ENCODE measurements around the gene SLC13A4.

The SLC13A4 gene

DNA sequence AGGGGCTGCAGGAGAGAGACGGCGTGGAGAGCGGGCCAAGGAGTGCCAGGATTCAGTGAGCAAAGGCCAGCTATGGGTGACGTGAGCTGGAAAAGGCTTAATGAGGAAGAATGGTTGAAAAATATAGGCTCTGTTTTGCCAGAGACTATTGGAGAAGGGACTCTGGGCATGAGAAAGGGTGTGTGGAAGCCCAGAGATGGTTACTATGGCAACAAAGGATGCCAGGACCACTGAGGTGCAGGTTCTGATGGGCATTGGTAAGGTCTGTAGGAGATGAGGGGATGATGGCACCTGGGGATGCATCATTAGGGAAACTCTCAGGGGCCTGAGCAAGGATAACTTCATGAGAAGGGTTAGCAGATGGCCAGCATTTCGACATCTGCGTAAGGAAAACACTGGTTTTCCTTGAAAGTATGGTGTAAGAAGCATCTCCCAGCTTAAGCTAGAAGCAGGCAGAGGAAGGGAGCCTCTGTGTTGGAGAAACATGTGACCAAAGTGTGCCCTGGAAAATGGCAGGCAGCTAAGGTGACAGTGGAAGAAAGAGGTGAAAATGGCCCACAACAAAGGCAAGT lies 42.2 kb upstream of the SLC13A4 start (continued):
- TF ChIP-seq, protein P1, sequence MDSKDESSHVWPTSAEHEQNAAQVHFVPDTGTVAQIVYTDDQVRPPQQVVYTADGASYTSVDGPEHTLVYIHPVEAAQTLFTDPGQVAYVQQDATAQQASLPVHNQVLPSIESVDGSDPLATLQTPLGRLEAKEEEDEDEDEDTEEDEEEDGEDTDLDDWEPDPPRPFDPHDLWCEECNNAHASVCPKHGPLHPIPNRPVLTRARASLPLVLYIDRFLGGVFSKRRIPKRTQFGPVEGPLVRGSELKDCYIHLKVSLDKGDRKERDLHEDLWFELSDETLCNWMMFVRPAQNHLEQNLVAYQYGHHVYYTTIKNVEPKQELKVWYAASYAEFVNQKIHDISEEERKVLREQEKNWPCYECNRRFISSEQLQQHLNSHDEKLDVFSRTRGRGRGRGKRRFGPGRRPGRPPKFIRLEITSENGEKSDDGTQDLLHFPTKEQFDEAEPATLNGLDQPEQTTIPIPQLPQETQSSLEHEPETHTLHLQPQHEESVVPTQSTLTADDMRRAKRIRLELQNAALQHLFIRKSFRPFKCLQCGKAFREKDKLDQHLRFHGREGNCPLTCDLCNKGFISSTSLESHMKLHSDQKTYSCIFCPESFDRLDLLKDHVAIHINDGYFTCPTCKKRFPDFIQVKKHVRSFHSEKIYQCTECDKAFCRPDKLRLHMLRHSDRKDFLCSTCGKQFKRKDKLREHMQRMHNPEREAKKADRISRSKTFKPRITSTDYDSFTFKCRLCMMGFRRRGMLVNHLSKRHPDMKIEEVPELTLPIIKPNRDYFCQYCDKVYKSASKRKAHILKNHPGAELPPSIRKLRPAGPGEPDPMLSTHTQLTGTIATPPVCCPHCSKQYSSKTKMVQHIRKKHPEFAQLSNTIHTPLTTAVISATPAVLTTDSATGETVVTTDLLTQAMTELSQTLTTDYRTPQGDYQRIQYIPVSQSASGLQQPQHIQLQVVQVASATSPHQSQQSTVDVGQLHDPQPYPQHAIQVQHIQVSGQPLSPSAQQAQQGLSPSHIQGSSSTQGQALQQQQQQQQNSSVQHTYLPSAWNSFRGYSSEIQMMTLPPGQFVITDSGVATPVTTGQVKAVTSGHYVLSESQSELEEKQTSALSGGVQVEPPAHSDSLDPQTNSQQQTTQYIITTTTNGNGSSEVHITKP (tag by site-specific recombination; IDR thresholded peaks at IDR 0.05), result no peak
- TF ChIP-seq ZNF785 (tag by site-specific recombination; IDR thresholded peaks at IDR 0.05) (no peak), HOXD13 (CRISPR knock-in tag; IDR thresholded peaks at IDR 0.05; ENCODE audit: borderline replicate concordance) (no peak), MEIS1 (CRISPR knock-in tag; IDR thresholded peaks at IDR 0.05; ENCODE audit: borderline replicate concordance) (no peak), ZNF404 (tag by site-specific recombination; IDR thresholded peaks at IDR 0.05) (no peak), ZFP69B (tag by site-specific recombination; IDR thresholded peaks at IDR 0.05) (no peak), ZNF585B (tag by site-specific recombination; IDR thresholded peaks at IDR 0.05) (no peak)

DNA sequence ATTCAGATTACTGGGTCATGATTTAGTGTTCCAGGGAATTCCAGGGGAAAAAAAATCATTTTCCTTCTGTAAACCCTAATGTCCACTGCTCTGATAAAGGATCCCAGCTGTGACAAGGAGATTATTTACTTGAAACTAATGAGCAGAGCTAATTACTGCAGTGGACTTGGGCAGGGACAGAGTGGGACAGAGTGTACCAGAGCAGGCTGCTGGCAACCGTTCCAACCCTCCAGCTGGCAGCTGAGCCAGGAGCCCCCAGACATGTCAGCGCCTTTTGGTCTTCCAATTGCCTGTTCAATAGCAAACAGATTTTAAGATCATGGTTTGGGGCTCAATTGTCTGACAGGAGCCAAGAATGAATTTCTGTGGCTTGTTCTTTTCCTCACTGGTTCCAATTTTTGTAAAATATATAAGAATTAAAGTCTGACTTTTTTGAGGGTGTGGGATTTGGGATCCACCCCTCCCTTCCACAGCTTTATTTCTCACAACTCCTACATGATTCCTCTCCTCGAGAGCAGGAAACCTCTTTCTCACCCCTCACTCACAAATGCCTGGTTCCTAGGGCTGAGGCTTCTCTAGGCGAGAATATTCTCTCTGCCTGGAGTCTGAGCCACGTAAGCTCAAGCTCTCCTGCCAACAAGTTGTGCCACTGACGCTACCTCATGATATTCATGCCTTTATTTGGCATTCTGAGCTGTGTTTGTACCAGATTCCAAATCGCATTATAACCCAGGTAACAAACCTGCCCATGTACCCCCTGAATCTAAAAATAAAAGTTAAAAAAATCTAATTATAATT lies 41.2 kb upstream of the SLC13A4 start:
- Histone ChIP-seq H3K4me3 (ENCODE audit: low read depth, low read length) (no peak overlapping the region), H3K36me3 (ENCODE audit: control insufficient read depth in 2 of 2, insufficient read depth in 1 of 2, low read length in 2 of 2) (no peaks in the 10 kb centered on the region), H3K4me1 (ENCODE audit: control insufficient read depth, insufficient read depth, low read length) (no peaks in the 10 kb centered on the region), H3K27ac (ENCODE audit: extremely low read depth, low read depth, low read length) (no peak overlapping the region), H3K9me3 (ENCODE audit: control insufficient read depth, insufficient read depth, low read depth, low read length) (no peaks in the 10 kb centered on the region)
- CTCF ChIA-PET, result interaction anchor here (0.7 kb wide), 2 partner anchors 74 to 100 kb away, joined by 3 to 4 read pairs; no protein-coding TSS in a partner anchor
- POLR2A ChIA-PET, result no interaction called here
- TF ChIP-seq, protein P2, sequence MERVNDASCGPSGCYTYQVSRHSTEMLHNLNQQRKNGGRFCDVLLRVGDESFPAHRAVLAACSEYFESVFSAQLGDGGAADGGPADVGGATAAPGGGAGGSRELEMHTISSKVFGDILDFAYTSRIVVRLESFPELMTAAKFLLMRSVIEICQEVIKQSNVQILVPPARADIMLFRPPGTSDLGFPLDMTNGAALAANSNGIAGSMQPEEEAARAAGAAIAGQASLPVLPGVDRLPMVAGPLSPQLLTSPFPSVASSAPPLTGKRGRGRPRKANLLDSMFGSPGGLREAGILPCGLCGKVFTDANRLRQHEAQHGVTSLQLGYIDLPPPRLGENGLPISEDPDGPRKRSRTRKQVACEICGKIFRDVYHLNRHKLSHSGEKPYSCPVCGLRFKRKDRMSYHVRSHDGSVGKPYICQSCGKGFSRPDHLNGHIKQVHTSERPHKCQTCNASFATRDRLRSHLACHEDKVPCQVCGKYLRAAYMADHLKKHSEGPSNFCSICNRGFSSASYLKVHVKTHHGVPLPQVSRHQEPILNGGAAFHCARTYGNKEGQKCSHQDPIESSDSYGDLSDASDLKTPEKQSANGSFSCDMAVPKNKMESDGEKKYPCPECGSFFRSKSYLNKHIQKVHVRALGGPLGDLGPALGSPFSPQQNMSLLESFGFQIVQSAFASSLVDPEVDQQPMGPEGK (tag by site-specific recombination; IDR thresholded peaks at IDR 0.05), result no peak
- TF ChIP-seq, protein P3, sequence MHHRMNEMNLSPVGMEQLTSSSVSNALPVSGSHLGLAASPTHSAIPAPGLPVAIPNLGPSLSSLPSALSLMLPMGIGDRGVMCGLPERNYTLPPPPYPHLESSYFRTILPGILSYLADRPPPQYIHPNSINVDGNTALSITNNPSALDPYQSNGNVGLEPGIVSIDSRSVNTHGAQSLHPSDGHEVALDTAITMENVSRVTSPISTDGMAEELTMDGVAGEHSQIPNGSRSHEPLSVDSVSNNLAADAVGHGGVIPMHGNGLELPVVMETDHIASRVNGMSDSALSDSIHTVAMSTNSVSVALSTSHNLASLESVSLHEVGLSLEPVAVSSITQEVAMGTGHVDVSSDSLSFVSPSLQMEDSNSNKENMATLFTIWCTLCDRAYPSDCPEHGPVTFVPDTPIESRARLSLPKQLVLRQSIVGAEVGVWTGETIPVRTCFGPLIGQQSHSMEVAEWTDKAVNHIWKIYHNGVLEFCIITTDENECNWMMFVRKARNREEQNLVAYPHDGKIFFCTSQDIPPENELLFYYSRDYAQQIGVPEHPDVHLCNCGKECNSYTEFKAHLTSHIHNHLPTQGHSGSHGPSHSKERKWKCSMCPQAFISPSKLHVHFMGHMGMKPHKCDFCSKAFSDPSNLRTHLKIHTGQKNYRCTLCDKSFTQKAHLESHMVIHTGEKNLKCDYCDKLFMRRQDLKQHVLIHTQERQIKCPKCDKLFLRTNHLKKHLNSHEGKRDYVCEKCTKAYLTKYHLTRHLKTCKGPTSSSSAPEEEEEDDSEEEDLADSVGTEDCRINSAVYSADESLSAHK (tag by site-specific recombination; IDR thresholded peaks at IDR 0.05), result no peak
- no peak for TF ChIP-seq ZFP41 (tag by site-specific recombination; IDR thresholded peaks at IDR 0.05; ENCODE audit: borderline replicate concordance)
- TF ChIP-seq, protein P4, sequence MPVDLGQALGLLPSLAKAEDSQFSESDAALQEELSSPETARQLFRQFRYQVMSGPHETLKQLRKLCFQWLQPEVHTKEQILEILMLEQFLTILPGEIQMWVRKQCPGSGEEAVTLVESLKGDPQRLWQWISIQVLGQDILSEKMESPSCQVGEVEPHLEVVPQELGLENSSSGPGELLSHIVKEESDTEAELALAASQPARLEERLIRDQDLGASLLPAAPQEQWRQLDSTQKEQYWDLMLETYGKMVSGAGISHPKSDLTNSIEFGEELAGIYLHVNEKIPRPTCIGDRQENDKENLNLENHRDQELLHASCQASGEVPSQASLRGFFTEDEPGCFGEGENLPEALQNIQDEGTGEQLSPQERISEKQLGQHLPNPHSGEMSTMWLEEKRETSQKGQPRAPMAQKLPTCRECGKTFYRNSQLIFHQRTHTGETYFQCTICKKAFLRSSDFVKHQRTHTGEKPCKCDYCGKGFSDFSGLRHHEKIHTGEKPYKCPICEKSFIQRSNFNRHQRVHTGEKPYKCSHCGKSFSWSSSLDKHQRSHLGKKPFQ (tag by site-specific recombination; IDR thresholded peaks at IDR 0.05), result no peak
- TF ChIP-seq, protein P5, sequence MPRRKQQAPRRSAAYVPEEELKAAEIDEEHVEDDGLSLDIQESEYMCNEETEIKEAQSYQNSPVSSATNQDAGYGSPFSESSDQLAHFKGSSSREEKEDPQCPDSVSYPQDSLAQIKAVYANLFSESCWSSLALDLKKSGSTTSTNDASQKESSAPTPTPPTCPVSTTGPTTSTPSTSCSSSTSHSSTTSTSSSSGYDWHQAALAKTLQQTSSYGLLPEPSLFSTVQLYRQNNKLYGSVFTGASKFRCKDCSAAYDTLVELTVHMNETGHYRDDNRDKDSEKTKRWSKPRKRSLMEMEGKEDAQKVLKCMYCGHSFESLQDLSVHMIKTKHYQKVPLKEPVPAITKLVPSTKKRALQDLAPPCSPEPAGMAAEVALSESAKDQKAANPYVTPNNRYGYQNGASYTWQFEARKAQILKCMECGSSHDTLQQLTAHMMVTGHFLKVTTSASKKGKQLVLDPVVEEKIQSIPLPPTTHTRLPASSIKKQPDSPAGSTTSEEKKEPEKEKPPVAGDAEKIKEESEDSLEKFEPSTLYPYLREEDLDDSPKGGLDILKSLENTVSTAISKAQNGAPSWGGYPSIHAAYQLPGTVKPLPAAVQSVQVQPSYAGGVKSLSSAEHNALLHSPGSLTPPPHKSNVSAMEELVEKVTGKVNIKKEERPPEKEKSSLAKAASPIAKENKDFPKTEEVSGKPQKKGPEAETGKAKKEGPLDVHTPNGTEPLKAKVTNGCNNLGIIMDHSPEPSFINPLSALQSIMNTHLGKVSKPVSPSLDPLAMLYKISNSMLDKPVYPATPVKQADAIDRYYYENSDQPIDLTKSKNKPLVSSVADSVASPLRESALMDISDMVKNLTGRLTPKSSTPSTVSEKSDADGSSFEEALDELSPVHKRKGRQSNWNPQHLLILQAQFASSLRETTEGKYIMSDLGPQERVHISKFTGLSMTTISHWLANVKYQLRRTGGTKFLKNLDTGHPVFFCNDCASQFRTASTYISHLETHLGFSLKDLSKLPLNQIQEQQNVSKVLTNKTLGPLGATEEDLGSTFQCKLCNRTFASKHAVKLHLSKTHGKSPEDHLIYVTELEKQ (tag by site-specific recombination; IDR thresholded peaks at IDR 0.05; ENCODE audit: borderline replicate concordance), result no peak
- TF ChIP-seq ZNF529 (tag by site-specific recombination; IDR thresholded peaks at IDR 0.05; ENCODE audit: insufficient replicate concordance), result no peak
- no peak for TF ChIP-seq ZNF555 (tag by site-specific recombination; conservative IDR thresholded peaks at IDR 0.05)
- TF ChIP-seq, protein P6, sequence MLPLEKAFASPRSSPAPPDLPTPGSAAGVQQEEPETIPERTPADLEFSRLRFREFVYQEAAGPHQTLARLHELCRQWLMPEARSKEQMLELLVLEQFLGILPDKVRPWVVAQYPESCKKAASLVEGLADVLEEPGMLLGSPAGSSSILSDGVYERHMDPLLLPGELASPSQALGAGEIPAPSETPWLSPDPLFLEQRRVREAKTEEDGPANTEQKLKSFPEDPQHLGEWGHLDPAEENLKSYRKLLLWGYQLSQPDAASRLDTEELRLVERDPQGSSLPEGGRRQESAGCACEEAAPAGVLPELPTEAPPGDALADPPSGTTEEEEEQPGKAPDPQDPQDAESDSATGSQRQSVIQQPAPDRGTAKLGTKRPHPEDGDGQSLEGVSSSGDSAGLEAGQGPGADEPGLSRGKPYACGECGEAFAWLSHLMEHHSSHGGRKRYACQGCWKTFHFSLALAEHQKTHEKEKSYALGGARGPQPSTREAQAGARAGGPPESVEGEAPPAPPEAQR (tag by site-specific recombination; IDR thresholded peaks at IDR 0.05), result no peak
- TF ChIP-seq ZNF132 (tag by site-specific recombination; IDR thresholded peaks at IDR 0.05; ENCODE audit: borderline replicate concordance), result no peak
- no peak for TF ChIP-seq HOXD13 (CRISPR knock-in tag; IDR thresholded peaks at IDR 0.05; ENCODE audit: borderline replicate concordance)
- TF ChIP-seq, protein P7, sequence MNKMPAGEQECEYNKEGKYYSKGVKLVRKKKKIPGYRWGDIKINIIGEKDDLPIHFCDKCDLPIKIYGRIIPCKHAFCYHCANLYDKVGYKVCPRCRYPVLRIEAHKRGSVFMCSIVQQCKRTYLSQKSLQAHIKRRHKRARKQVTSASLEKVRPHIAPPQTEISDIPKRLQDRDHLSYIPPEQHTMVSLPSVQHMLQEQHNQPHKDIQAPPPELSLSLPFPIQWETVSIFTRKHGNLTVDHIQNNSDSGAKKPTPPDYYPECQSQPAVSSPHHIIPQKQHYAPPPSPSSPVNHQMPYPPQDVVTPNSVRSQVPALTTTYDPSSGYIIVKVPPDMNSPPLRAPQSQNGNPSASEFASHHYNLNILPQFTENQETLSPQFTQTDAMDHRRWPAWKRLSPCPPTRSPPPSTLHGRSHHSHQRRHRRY (tag by site-specific recombination; IDR thresholded peaks at IDR 0.05), result no peak
